ENCODE results near the gene CLDN15.

CLDN15 gene

DNA sequence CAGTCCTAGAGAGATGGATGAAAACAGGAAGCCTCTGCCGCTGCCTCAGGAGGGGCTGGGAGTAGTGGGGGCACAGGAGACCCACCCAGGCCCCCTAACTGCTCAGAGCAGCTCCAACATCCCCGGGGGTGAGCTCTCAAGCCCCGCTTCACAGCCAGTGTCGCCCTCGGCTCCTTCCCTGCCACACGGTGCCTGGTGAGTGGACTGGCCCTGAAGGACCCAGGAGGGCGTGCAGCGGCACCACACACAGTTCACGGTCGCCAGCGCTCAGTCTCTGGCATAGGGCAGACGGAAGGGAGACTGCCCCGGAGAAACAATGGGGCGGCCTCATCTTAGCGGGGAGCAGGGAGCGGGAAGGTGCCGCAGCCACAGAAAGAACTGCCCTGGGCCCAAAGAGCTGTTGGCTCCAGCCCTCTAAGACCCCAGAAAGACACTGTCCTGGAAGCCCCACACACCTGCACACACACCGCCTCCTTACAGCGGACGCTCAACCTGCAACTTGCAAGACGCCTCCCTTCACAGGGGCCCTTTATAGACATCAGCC, 1.2 kb downstream of the CLDN15 start:
- H3K27ac ChIP-seq: peak overlapping the region in 1 of 2 donors; percentile 85
- H3K4me3 ChIP-seq: no peak overlapping the region
- DNase-seq (ENCODE audit: low spot score): no peak
- TF ChIP-seq, protein P1, sequence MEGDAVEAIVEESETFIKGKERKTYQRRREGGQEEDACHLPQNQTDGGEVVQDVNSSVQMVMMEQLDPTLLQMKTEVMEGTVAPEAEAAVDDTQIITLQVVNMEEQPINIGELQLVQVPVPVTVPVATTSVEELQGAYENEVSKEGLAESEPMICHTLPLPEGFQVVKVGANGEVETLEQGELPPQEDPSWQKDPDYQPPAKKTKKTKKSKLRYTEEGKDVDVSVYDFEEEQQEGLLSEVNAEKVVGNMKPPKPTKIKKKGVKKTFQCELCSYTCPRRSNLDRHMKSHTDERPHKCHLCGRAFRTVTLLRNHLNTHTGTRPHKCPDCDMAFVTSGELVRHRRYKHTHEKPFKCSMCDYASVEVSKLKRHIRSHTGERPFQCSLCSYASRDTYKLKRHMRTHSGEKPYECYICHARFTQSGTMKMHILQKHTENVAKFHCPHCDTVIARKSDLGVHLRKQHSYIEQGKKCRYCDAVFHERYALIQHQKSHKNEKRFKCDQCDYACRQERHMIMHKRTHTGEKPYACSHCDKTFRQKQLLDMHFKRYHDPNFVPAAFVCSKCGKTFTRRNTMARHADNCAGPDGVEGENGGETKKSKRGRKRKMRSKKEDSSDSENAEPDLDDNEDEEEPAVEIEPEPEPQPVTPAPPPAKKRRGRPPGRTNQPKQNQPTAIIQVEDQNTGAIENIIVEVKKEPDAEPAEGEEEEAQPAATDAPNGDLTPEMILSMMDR (IDR thresholded peaks at IDR 0.05): no peak

DNA sequence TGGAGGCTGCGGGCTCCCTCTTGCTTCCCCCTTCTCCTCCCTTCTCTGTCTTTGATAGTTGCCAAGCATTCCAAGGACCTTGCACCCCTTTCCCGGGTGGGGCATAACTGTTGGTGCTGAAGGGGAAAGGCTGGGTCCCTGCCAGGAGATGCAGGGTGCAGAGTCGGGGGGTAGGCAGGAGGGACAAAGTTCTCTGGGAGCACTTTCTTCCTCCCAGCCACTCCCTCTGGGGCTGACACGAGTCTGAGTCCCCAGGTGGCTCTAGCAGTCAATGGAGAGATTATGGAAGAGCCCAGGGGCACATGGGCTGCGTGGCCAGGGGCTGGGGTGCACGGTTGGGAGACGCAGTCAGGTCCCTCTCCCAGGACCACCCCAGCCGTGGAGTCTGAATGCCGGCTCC, 2.1 kb downstream of the CLDN15 start:
- no peak for DNase-seq (ENCODE audit: low spot score)
- Histone ChIP-seq H3K4me3 (no peak overlapping the region), H3K27ac (no peak overlapping the region)
- TF ChIP-seq, protein P1 (IDR thresholded peaks at IDR 0.05): no peak

DNA sequence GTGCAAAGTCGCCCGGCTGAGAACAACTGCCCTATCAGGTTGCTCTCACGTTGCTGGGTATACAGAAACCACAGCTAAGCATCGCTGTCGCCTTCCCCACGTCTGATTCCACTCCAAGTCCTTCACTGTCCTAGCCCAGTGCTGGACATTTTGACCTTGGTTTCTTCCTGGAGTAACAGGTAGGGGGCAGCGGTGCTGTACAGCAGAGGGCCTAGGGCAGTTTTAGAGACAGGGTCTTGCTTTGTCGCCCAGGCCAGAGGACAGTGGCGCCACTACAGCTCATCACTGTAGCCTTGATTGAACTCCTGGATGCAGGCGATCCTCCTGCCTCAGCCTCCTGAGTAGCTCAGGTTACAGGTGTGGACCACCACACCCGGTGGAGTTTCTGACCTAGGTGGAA, 2.6 kb downstream of the CLDN15 start:
- H3K27ac ChIP-seq: no peak overlapping the region
- no peak for DNase-seq (ENCODE audit: low spot score)

DNA sequence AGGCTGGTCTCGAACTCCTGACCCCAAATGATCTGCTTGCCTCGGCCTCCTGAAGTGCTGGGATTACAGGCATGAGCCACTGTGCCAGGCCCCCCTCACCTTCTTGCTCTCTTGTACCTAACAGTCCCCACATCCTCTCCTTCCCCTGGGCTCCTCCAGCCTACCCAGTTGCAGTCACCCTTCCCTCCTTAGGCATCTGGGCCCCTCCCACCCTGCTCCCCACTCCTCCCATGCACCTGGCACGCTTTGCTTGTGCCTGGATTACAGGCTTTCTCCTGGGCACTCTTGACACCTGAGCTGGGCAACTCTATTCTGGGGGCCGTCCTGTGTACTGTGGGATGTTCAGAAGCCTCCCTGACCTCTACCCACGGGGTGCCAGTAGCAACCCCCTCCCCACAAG, 3.0 kb downstream of the CLDN15 start:
- DNase-seq (ENCODE audit: low spot score): no peak
- H3K4me3 ChIP-seq: no peak overlapping the region
- TF ChIP-seq, protein P1 (IDR thresholded peaks at IDR 0.05): no peak
- no peak overlapping the region for H3K27ac ChIP-seq

More for the DNA sequence above, 2.6 kb downstream of the CLDN15 start:
- TF ChIP-seq, protein P1 (IDR thresholded peaks at IDR 0.05): no peak
- H3K4me3 ChIP-seq: no peak overlapping the region

DNA sequence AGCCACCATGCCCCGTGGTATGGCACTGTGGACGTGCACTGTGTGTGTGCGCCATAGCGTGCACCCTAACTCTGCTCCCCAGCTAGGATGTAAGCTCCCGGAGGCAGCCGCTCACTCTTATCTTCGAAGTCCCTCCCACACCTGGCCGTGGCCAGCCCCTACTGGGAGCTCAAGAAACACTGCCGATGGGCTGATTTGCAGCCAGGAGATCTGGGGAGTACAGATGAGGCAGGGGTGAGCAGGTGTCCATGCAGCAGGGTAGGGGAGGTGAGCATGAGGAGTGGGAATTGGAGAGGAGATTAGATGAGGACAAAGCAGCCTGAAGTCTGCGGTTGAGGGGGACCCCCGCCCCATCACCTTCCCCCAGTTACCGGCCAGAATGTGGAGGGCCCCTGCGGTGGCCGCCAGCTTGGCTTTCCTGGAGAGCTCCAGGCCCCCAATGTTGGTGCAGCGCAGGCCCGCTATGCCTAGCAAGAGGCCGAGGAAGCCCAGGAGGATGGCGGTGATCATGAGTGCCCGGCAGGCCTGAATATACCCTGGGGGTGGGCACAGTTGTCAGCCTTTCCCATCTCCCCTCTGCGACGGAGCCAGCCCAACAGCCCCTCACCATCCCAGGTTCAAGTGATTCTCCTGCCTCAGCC, 3.6 kb downstream of the CLDN15 start:
- H3K4me3 ChIP-seq: no peak overlapping the region
- TF ChIP-seq, protein P1 (IDR thresholded peaks at IDR 0.05): no peak
- no peak overlapping the region for H3K27ac ChIP-seq
- DNase-seq (ENCODE audit: low spot score): no peak

DNA sequence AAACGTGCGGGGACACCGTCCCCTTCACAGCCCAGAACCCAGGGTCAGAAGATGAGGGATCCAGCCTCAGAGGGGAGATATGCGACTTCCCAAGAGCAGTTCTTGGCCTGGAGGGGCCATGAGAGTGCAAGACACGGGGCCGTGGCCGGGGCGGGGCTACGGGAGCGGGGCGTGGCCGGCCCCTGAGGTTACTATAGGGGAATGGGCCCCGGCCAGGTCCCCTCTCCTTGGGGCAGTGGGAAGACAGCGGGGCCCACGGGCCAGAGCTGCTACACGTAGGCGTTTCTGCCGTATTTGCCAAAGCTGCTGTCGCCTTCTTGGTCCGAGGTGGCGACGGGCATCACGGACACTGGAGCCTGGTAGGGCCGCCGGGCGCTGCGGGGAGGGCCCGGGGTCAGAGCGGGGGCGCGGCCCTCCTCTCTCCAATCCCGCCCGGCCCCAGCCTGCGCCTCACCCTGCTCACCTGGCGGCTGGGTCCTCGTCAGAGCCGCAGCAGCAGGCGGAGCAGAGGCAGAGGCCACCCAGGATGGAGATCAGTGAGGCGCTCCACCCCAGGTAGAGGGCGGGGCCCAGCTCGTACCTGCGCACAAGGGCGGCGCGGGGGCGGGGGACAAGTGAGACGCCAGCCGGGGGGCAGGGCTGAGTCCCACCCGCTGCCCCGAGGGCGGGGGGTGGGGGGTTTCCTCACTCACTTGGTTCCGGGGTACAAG, 5.3 kb downstream of the CLDN15 start:
- DNase-seq (ENCODE audit: low spot score): no peak
- Histone ChIP-seq H3K27ac (peak overlapping the region in 1 of 2 donors; percentile 37), H3K4me3 (peak overlapping the region; percentile 53)
- TF ChIP-seq, protein P1 (IDR thresholded peaks at IDR 0.05): no peak
